ENCODE measurements around the gene STAT5B.
"Not testable (repeated sequence)": the region's sequence is repeated elsewhere in the genome, so short reads cannot be mapped to it uniquely, and the experiment has no call there.

- not testable (repeated sequence) for TF ChIP-seq CTCF (optimal IDR thresholded peaks at IDR 0.05 in 1 of 3, IDR thresholded peaks at IDR 0.05 in 1 of 3, conservative IDR thresholded peaks at IDR 0.05 in 1 of 3; ENCODE audit: extremely low read depth in 1 of 3, insufficient read depth in 2 of 3, low read length in 3 of 3); EZH2 (IDR thresholded peaks at IDR 0.05; ENCODE audit: low read length)
These were observed 36.6 kb downstream of the STAT5B start for GRCh38 chr17:42239576-42239975.

Data from keratinocyte (primary cell).